Epithelial cell of proximal tubule (primary cell): ENCODE measurements around the gene RFX8. TPM values are rescaled to one million over a fixed set of nuclear protein-coding genes. Genes with fewer than 3 reads are reported as not detected.

Source experiments
- DNase-seq: peaks from one replicate; pipeline ENCODE4 v3.0.0-alpha.2; 2011; ENCODE audit warnings: low read depth
- H3K4me3 ChIP-seq: 2 replicates; pipeline ENCODE4 v1.5.1; 2011; ENCODE audit warnings: low read depth, mild to moderate bottlenecking, low read length
- CTCF ChIP-seq: conservative IDR thresholded peaks from 2 replicates; pipeline ENCODE4 v1.5.1; 2012; ENCODE audit warnings: low read depth, mild to moderate bottlenecking, low read length
- total RNA-seq: library from RNA; depleted of rRNA; stranded (reverse); fragments of >200 nt; gene quantifications from 2 replicates; pipeline ENCODE4 v1.2.3, GENCODE V29; 2015

RFX8 gene
- total RNA-seq, 1 donor from 2014 or later, result not detected

DNA sequence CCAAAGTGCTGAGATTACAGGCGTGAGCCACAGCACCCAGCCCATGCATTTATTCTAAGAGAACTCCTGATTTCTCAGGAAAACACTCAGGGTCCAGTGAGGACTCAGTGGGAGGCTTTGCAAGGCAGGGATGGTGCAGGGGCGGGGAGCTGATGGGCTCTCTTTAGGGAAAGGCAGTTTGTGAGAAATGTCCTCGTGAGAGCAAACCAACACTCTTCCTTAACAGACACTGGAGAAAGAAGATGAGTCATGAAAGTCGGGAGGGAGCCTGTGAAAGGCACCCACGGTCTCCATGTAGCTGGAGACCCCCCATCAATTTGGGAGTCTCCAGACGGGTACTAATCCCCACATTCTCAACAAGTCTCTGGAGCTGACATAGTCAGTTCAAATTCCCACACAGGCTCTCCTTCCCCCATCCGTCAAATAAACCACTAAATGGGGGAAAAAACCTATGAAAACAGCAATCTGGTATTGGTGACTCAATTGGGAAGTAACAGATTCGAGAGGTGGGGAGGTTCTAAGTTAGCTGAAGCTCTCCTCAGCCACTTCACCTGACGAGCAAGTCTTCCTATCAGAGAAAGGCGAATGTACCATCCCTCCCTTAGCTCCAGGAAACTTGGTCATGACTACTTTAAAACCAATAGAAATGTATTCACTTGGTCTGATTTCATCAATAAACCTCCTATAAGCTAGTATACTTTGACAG is 76.6 kb downstream of the RFX8 start:
- no peak for DNase-seq
- no peak overlapping the region for H3K4me3 ChIP-seq
- no peak for TF ChIP-seq CTCF

DNA sequence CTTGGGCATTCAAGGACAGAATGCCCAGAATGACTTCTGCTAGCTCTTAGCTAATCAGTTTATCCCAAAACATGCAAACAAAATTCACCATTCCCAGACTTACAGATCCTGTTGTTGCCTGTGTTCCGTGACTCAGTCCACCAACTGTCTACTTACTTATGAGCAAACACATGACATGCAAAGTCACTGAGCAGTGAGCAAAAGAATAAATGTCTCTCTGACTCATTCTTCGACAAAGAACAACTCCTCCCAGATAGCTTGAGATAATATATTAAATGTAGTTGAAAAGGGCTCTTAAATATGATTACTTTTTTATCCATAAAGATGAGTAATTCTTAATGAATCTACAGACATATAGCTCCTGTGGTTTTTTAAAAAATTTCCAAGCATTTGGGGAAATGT is 78.6 kb downstream of the RFX8 start:
- TF ChIP-seq CTCF, result no peak
- H3K4me3 ChIP-seq, result peak overlapping the region; percentile 37
- peak; percentile 84 for DNase-seq

GRCh38 chr2:101395545-101396315 is 79.2 kb downstream of the RFX8 start:
- no peak for TF ChIP-seq CTCF
- peak overlapping the region; percentile 37 for H3K4me3 ChIP-seq
- DNase-seq, result no peak

DNA sequence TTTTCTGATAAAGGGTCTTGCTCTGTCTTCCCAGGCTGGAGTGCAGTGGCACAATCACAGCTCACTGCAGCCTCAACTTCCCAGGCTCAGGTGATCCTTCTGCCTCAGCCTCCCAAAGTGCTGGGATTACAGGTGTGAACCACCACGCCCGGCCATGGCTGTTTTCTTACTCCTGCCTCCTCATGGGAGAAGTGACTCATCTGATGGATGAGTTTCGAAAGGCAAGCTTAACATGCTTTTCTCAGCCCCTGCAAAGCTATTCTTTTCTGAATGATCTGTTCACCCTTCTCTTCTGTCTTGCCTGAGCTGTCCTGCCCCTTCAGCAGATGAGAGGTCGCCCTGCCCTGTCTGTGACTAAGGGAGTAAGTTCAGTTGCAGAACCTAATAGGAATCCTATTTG is 86.7 kb downstream of the RFX8 start:
- TF ChIP-seq CTCF, result no peak
- peak; percentile 44 for DNase-seq
- no peak overlapping the region for H3K4me3 ChIP-seq

DNA sequence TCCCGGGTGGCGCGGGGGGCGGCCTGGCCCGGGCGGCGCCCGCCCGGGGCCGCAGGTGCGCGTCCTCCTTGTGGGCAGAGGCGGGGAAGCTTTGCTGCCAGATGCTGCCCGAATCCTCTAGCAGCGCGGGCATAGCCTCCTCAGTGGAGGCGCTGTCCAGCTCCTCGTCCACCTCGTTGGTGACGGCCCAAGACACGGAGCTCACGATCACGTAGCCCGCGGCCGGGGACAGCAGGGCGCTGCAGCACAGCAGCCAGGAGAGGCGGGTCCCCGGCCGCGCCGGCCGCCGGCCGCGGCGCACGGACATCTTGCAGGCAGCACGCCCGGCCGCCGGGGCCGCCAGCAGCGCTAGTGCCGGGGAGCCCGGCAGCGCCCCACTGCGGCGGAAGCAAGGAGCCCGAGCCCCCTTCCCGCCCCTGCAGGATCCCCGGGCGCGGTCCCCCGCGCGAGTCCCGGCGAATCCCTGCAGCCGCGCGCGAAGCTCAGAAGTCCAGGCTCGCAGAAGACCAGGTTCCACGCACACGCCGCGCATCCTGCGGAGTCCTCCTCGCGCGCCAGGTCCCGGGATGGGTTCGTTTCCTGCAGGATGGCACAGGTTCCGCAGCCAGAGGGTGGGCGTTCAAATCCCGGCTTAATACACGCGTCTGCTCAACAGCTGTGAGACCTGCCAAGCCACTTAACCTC is 87.6 kb downstream of the RFX8 start, which contains the start of gene CREG2:
Gene CREG2, minus strand, starts transcription at position 353 of the 684 bp plus-strand sequence. Its CDS starts 46 bp downstream, at position 307.
- DNase-seq, result no peak
- H3K4me3 ChIP-seq, result peak within 1 kb of the TSS; percentile 63
- TF ChIP-seq CTCF, result peak; percentile 51

DNA sequence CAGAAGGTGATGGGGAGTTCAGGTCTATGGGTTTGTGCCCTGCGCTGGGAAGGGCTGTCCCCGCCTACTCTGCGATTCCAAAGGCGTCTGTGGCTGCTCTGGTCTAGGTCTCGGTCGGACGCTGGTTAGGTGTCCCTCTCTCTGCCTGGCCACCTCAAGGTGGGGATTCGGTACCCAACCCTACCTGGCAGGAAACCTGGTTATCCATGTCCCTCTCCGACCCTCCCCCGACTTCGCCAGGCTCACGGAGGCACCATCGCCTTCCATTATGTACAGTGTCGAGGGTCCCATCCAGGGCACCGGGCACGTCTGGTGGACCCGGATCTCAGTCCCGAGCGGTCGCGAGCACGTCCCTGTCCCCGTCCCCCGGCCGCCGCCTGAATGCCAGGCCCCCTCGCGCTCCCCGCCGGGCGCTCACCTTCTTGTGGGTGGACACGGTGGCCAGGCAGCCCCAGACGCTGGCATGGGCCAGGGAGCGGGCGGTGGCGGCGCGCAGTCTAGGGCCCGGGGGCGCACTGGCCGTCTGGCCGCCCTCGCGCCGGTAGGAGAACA is 88.2 kb downstream of the RFX8 start:
- no peak for DNase-seq
- H3K4me3 ChIP-seq, result peak overlapping the region; percentile 63
- TF ChIP-seq CTCF, result no peak
